GM10266 (cell line): ENCODE measurements around the gene SLC8A2.
"Not testable (repeated sequence)": the region's sequence is repeated elsewhere in the genome, so short reads cannot be mapped to it uniquely, and the experiment has no call there.

ENCODE experiments used
- DNase-seq: peaks from one replicate; pipeline ENCODE4 v3.0.0; 2012; ENCODE audit errors: extremely low spot score
- CTCF ChIP-seq: IDR thresholded peaks from 2 replicates; pipeline ENCODE4 v1.5.1; 2012; ENCODE audit warnings: mild to moderate bottlenecking, low read depth; ENCODE audit not compliant: control insufficient read depth, insufficient read depth; ENCODE audit errors: missing control alignments

SLC8A2 gene

GRCh38 chr19:47415953-47416642 lies 55.6 kb downstream of the SLC8A2 start:
- no peak for DNase-seq
- no peak for TF ChIP-seq CTCF

GRCh38 chr19:47414469-47414868 lies 57.2 kb downstream of the SLC8A2 start:
- DNase-seq: no peak
- peak; percentile 22 for TF ChIP-seq CTCF

- no peak for DNase-seq
Measured at GRCh38 chr19:47413941-47414340, 57.8 kb downstream of the SLC8A2 start.

GRCh38 chr19:47411696-47412095 lies 60.0 kb downstream of the SLC8A2 start:
- not testable (repeated sequence) for DNase-seq

More at GRCh38 chr19:47413941-47414340, 57.8 kb downstream of the SLC8A2 start:
- TF ChIP-seq CTCF: no peak

GRCh38 chr19:47411101-47411500 lies 60.6 kb downstream of the SLC8A2 start:
- TF ChIP-seq CTCF: no peak
- DNase-seq: no peak

GRCh38 chr19:47408156-47408938 lies 63.3 kb downstream of the SLC8A2 start:
- no peak for TF ChIP-seq CTCF
- no peak for DNase-seq

GRCh38 chr19:47407417-47407774 lies 64.3 kb downstream of the SLC8A2 start:
- DNase-seq: no peak
- no peak for TF ChIP-seq CTCF
